Endodermal cell (in vitro differentiated cells): ENCODE data around the gene AP2A1. TPM values are rescaled to one million over a fixed set of nuclear protein-coding genes. Genes with fewer than 3 reads are reported as not detected.

ENCODE experiments used
- DNase-seq: peaks from one replicate; pipeline ENCODE4 v3.0.0-alpha.2; 2017
- H3K27ac ChIP-seq: 2 replicates; pipeline ENCODE4 v1.5.1; 2013; ENCODE audit warnings: mild to moderate bottlenecking, low read depth, low read length, moderate library complexity
- H3K27me3 ChIP-seq: 2 replicates; pipeline ENCODE4 v1.6.1; 2013; ENCODE audit warnings: mild to moderate bottlenecking, low read length, moderate library complexity; ENCODE audit not compliant: insufficient read depth, control insufficient read depth, poor library complexity, severe bottlenecking
- H3K36me3 ChIP-seq: 2 replicates; pipeline ENCODE4 v1.7.0; 2013; ENCODE audit warnings: mild to moderate bottlenecking, low read length, moderate library complexity; ENCODE audit not compliant: control insufficient read depth, insufficient read depth
- H3K4me1 ChIP-seq: one replicate; pipeline ENCODE4 v1.7.0; 2013; ENCODE audit warnings: low read length; ENCODE audit not compliant: control insufficient read depth, insufficient read depth
- H3K4me3 ChIP-seq: 2 replicates; pipeline ENCODE4 v1.5.1; 2013; ENCODE audit warnings: mild to moderate bottlenecking, low read length, moderate library complexity
- H3K9ac ChIP-seq: 2 replicates; pipeline ENCODE4 v1.6.1; 2013; ENCODE audit warnings: mild to moderate bottlenecking, low read length, moderate library complexity; ENCODE audit not compliant: poor library complexity, severe bottlenecking; ENCODE audit errors: extremely low read depth
- H3K9me3 ChIP-seq: 2 replicates; pipeline ENCODE4 v1.6.1; 2013; ENCODE audit warnings: mild to moderate bottlenecking, low read length, moderate library complexity; ENCODE audit not compliant: control insufficient read depth
- H3K27ac Mint-ChIP-seq: 2 replicates; pipeline ENCODE4 v1.8.0; 2020; ENCODE audit warnings: mixed read lengths
- H3K27me3 Mint-ChIP-seq: 2 replicates; pipeline ENCODE4 v1.8.0; 2021; ENCODE audit warnings: mild to moderate bottlenecking, mixed read lengths; ENCODE audit not compliant: insufficient read depth
- H3K36me3 Mint-ChIP-seq: 2 replicates; pipeline ENCODE4 v1.8.0; 2020; ENCODE audit warnings: low read depth, mixed read lengths
- H3K4me1 Mint-ChIP-seq: 2 replicates; pipeline ENCODE4 v1.8.0; 2020; ENCODE audit warnings: mixed read lengths
- H3K4me3 Mint-ChIP-seq: 2 replicates; pipeline ENCODE4 v1.8.0; 2020; ENCODE audit warnings: mild to moderate bottlenecking, moderate library complexity, mixed read lengths
- H3K9me3 Mint-ChIP-seq: 2 replicates; pipeline ENCODE4 v1.8.0; 2020; ENCODE audit warnings: mild to moderate bottlenecking, mixed read lengths
- CTCF ChIP-seq: fragments of 200-600 bp; sonication (generic); conservative IDR thresholded peaks from 2 replicates; pipeline ENCODE4 v1.5.0; 2021; ENCODE audit warnings: antibody characterized with exemption, mild to moderate bottlenecking
- WGBS, 2 experiments: methylation state at CpG; one replicate each; pipeline versions ENCODE4 v1.1.5 to v1.1.7; 2013; ENCODE audit warnings: missing lambda C conversion rate in 2 of 2, mixed read lengths in 1 of 2; ENCODE audit not compliant: insufficient coverage in 1 of 2, insufficient read length in 1 of 2; 5-methylcytosine and 5-hydroxymethylcytosine counted together
- total RNA-seq, 2 donors: library from RNA; stranded (reverse); fragmentation: NEBNext Ultra II Directional in 1 of 2; extraction: Animal tissue kit (Norgen Biotek cat#: 25700) in 1 of 2; gene quantifications; 2 replicates in 1 of 2; 3 replicates in 1 of 2; pipeline ENCODE4 v1.2.1, GENCODE V29; 2021

The AP2A1 gene
- total RNA-seq, 2 donors from 2014 or later = 100 to 110 TPM

- TF ChIP-seq CTCF = no peak
- peaks cover 16% of the 10 kb centered on the region for H3K27me3 Mint-ChIP-seq
- no peaks in the 10 kb centered on the region for H3K36me3 ChIP-seq
- H3K9me3 Mint-ChIP-seq = peaks cover 26% of the 10 kb centered on the region
- no peak overlapping the region for H3K27ac Mint-ChIP-seq
- H3K9me3 ChIP-seq = peaks cover 12% of the 10 kb centered on the region
- DNase-seq = no peak
- no peaks in the 10 kb centered on the region for H3K4me1 Mint-ChIP-seq
- H3K27ac ChIP-seq = no peak overlapping the region
- no peak overlapping the region for H3K4me3 ChIP-seq
- H3K9ac ChIP-seq = no peak overlapping the region
- H3K36me3 Mint-ChIP-seq = no peaks in the 10 kb centered on the region
- WGBS, 2 experiments = 76 to 89% methylated on average over 1 of the region's 1 CpG
- no peaks in the 10 kb centered on the region for H3K27me3 ChIP-seq
- H3K4me3 Mint-ChIP-seq = no peak overlapping the region
- H3K4me1 ChIP-seq = no peaks in the 10 kb centered on the region
These were observed 17.0 kb upstream of the AP2A1 start for GRCh38 chr19:49749771-49750170.

- no peak overlapping the region for H3K9ac ChIP-seq
- H3K27me3 ChIP-seq = no peaks in the 10 kb centered on the region
- peaks cover 22% of the 10 kb centered on the region for H3K9me3 ChIP-seq
- TF ChIP-seq CTCF = no peak
- 83 to 89% methylated on average over 1 of the region's 1 CpG for WGBS, 2 experiments
- H3K27ac Mint-ChIP-seq = no peak overlapping the region
- H3K27ac ChIP-seq = no peak overlapping the region
- no peaks in the 10 kb centered on the region for H3K36me3 Mint-ChIP-seq
- H3K4me1 Mint-ChIP-seq = no peaks in the 10 kb centered on the region
- no peak overlapping the region for H3K4me3 ChIP-seq
- H3K36me3 ChIP-seq = no peaks in the 10 kb centered on the region
- H3K27me3 Mint-ChIP-seq = peaks cover 6% of the 10 kb centered on the region
- no peak overlapping the region for H3K4me3 Mint-ChIP-seq
- DNase-seq = no peak
- H3K9me3 Mint-ChIP-seq = peaks cover 29% of the 10 kb centered on the region
- no peaks in the 10 kb centered on the region for H3K4me1 ChIP-seq
These were observed 14.1 kb upstream of the AP2A1 start for GRCh38 chr19:49752701-49753100.

GRCh38 chr19:49755956-49756355, 10.8 kb upstream of the AP2A1 start:
- peaks cover 6% of the 10 kb centered on the region for H3K27me3 Mint-ChIP-seq
- no peaks in the 10 kb centered on the region for H3K4me1 ChIP-seq
- no peaks in the 10 kb centered on the region for H3K4me1 Mint-ChIP-seq
- no peak for TF ChIP-seq CTCF
- no peak overlapping the region for H3K4me3 ChIP-seq
- H3K36me3 ChIP-seq = no peaks in the 10 kb centered on the region
- H3K27me3 ChIP-seq = no peaks in the 10 kb centered on the region
- H3K27ac ChIP-seq = no peak overlapping the region
- H3K27ac Mint-ChIP-seq = no peak overlapping the region
- DNase-seq = no peak
- WGBS, 2 experiments = 85% methylated on average over 3 of the region's 3 CpGs; no CpG with 5 or more reads in 1 of the 2 experiments
- H3K4me3 Mint-ChIP-seq = no peak overlapping the region
- H3K36me3 Mint-ChIP-seq = no peaks in the 10 kb centered on the region
- H3K9ac ChIP-seq = no peak overlapping the region
- peaks cover 29% of the 10 kb centered on the region for H3K9me3 Mint-ChIP-seq
- H3K9me3 ChIP-seq = peaks cover 22% of the 10 kb centered on the region
